SU-DHL-6 (cell line): ENCODE measurements around the gene CCL1.

Source experiments
- EZH2phosphoT487 ChIP-seq: fragments of 200-600 bp; sonication (generic), shearing (Covaris generic); conservative IDR thresholded peaks from 2 replicates; pipeline ENCODE4 v1.6.1; 2018; ENCODE audit warnings: mild to moderate bottlenecking, antibody characterized with exemption, low read length, moderate library complexity, mixed read lengths
- TF ChIP-seq, protein P1 (sequence below): fragments of 200-600 bp; sonication (generic); IDR thresholded peaks from one replicate; pipeline ENCODE4 v1.5.1; 2017; ENCODE audit warnings: antibody characterized with exemption, mild to moderate bottlenecking, low read length, moderate library complexity; ENCODE audit not compliant: insufficient read depth, poor library complexity, severe bottlenecking

DNA sequence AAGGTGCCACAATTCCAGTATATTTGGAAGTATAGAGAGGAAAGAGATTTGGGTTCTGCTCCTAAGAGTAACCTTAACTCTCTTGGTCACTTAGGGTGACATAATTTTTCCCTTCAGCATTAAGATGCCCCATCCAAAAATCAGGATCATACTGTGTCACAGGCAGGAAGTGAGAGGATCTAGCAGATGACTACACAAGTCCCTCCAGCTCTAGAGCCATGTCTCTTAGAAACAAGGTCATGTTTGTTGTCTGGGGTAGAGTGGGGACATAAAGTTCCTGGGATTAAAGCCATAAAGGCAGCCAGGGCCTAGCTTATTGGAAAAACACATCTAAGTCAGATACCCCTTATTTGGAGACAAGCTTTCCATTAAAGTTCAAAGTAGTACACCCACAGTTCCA, 41.1 kb downstream of the CCL1 start:
- TF ChIP-seq, protein P1, sequence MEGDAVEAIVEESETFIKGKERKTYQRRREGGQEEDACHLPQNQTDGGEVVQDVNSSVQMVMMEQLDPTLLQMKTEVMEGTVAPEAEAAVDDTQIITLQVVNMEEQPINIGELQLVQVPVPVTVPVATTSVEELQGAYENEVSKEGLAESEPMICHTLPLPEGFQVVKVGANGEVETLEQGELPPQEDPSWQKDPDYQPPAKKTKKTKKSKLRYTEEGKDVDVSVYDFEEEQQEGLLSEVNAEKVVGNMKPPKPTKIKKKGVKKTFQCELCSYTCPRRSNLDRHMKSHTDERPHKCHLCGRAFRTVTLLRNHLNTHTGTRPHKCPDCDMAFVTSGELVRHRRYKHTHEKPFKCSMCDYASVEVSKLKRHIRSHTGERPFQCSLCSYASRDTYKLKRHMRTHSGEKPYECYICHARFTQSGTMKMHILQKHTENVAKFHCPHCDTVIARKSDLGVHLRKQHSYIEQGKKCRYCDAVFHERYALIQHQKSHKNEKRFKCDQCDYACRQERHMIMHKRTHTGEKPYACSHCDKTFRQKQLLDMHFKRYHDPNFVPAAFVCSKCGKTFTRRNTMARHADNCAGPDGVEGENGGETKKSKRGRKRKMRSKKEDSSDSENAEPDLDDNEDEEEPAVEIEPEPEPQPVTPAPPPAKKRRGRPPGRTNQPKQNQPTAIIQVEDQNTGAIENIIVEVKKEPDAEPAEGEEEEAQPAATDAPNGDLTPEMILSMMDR = no peak
- TF ChIP-seq EZH2phosphoT487 = no peak
